NCI-H1694 treated with DMSO at 0.1 percent for 48 hours (cell line): Measurements from ENCODE around the gene MIGA1.

ENCODE experiments used
- DNase-seq: peaks from one replicate; lab custom pipeline; 2025; lab: John Stamatoyannopoulos, UW

The MIGA1 gene

DNA sequence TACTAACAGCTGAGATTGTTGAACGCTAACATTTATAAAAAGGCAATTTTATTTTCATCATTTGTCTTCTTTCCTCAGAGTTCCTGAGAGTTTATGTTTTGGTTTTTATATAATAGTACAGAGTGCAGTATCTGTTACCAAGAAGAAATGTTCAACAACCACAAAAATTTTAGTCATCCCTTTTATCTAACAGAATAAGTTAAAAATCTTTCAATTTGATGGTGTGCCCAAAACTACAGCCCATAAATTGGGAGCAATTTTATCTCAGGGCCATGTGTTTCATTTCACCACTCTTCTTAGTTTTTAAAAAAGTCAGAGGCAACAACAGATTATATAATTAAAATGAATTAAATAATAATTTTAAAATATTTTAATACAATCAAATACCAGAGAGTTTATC, 146.1 kb downstream of the MIGA1 start:
- no peak for DNase-seq

DNA sequence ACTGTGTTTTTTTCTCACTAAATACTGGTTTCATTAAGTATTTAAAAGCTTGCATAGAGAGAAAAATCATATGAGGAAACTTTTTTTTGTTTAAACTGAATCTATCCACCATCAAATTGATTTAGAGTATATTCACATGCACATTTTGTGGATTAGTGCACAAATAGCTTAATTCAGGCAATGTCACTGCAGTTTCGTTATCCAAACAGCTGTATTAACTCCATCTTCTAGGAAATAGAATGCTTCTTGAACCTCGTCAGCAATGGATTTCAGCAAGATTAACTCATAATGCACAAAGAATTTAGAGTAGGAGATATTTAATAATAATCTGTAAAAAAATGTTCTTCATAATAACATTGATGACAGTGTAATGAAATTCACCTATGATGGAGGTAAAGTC, 146.5 kb downstream of the MIGA1 start:
- DNase-seq = no peak

DNA sequence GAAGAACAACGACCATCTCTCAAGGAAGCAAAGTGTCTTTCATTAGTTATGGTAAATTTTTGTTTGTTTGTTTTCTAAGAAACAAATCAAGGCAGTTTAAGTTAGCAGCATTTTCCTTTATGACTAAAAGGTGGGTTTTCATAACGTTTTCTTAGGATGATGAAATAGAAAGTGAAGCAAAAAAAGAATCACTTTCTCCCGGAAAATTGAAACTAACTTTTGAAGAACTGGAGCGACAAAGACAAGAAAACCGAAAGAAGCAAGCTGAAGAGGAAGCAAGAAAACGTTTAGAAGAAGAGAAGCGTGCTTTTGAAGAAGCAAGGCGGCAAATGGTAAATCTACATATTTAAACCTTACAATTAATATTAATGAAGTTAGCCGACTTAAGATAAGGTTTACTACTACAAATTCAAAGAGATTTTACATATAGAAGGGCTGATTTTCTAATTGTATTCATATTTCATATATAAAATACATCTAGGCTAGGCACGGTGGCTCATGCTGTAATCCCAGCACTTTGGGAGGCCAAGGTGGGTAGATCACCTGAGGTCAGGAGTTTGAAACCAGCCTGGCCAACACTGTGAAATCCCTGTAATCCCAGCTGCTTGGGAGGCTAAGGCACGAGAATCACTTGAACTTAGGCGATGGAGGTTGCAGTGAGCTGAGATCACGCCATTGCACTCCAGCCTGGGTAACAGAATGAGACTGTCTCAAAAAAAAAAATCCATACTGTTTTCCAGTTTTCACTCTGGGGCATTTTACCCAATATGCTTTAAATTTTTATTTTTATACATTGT, 147.3 kb downstream of the MIGA1 start:
- no peak for DNase-seq

DNA sequence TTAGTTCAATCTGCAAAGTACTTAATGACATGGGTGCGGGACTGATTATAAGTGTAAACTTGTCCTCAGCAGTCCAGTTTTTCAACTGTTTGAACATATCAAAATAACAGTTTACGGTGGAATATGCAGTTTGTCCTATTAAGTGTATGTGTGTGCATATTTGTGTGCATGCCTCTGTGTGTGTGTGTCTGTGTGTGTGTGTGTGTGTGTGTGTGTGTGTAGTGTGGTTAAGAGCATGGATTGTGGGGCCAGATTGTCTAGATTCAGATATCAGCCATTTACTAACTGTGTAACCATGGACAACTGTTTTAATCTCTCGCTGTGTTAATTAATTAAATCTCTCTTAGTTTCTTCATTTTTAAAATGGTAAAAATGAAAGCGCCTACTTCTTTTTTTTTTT, 148.0 kb downstream of the MIGA1 start:
- no peak for DNase-seq
